Stomach (tissue), 4 donors: Measurements from ENCODE around the gene WNT9B.

Experiments used
- POLR2A ChIP-seq, 4 donors: fragments of 450-650 bp; IDR thresholded peaks; one replicate each; pipeline ENCODE4 v1.6.1; 2016; ENCODE audit warnings: antibody characterized with exemption in 4 of 4, control low read depth in 2 of 4, mild to moderate bottlenecking in 1 of 4, moderate library complexity in 1 of 4
- TF ChIP-seq, protein P1 (sequence below), 7 experiments: fragments of 450-650 bp in 4 of 7; fragments of 200-600 bp in 3 of 7; sonication (generic) in 3 of 7; IDR thresholded peaks; one replicate each; pipeline ENCODE4 v1.5.1; 2016 to 2019; ENCODE audit warnings: antibody characterized with exemption in 7 of 7, control low read depth in 2 of 7, mild to moderate bottlenecking in 1 of 7

DNA sequence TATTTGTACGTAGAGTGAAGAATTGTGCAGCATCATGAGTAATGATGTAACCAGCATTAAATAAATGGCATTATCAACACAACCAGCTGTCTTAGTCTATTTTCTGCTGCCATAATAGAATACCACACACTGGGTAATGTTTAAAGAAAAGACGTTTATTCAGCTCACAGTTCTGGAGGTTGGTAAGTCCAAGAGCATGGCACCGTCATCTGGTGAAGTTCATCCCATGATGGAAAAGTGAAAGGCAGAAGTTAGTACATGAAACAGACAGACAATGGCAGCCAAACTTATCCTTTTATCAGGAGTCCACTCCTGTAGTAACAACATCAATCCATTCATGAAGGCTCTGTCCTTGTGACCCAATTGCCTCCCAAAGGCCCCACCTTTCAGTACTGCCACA, 65.2 kb downstream of the WNT9B start:
- TF ChIP-seq, protein P1, sequence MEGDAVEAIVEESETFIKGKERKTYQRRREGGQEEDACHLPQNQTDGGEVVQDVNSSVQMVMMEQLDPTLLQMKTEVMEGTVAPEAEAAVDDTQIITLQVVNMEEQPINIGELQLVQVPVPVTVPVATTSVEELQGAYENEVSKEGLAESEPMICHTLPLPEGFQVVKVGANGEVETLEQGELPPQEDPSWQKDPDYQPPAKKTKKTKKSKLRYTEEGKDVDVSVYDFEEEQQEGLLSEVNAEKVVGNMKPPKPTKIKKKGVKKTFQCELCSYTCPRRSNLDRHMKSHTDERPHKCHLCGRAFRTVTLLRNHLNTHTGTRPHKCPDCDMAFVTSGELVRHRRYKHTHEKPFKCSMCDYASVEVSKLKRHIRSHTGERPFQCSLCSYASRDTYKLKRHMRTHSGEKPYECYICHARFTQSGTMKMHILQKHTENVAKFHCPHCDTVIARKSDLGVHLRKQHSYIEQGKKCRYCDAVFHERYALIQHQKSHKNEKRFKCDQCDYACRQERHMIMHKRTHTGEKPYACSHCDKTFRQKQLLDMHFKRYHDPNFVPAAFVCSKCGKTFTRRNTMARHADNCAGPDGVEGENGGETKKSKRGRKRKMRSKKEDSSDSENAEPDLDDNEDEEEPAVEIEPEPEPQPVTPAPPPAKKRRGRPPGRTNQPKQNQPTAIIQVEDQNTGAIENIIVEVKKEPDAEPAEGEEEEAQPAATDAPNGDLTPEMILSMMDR (IDR thresholded peaks at IDR 0.05) = no peak
- TF ChIP-seq POLR2A (IDR thresholded peaks at IDR 0.05) = no peak
